CD4-positive, CD25-positive, alpha-beta regulatory T cell (primary cell): ENCODE measurements around the gene SPAG16. TPM values are rescaled to one million over a fixed set of nuclear protein-coding genes. Genes with fewer than 3 reads are reported as not detected.

ENCODE experiments used
- ATAC-seq, 2 donors: fragments of 150-1000 bp; cut with Tn5 transposase; one replicate each; pipeline ENCODE4 v1.10.0; 2021; ENCODE audit warnings: low read depth in 2 of 2, moderate number of reproducible peaks in 2 of 2, moderate library complexity in 1 of 2
- DNase-seq, 3 donors: peaks; one replicate each; pipeline versions ENCODE4 v3.0.0 to v3.0.0-alpha.2; 2012 to 2022; ENCODE audit warnings: mixed read lengths in 1 of 3
- H3K27ac ChIP-seq: one replicate; pipeline ENCODE4 v1.7.0; 2013; ENCODE audit warnings: mild to moderate bottlenecking, low read length; ENCODE audit not compliant: insufficient read depth, poor library complexity, severe bottlenecking
- H3K27me3 ChIP-seq: one replicate; pipeline ENCODE4 v1.7.0; 2013; ENCODE audit warnings: low read length; ENCODE audit not compliant: control insufficient read depth, insufficient read depth
- H3K36me3 ChIP-seq: one replicate; pipeline ENCODE4 v1.7.0; 2013; ENCODE audit warnings: mild to moderate bottlenecking, low read length, moderate library complexity; ENCODE audit not compliant: control insufficient read depth, insufficient read depth
- H3K4me1 ChIP-seq: 2 replicates; pipeline ENCODE4 v1.7.0; 2013; ENCODE audit warnings: mild to moderate bottlenecking, low read length; ENCODE audit not compliant: insufficient read depth, control insufficient read depth, poor library complexity, severe bottlenecking
- H3K4me3 ChIP-seq: one replicate; pipeline ENCODE4 v1.7.0; 2013; ENCODE audit warnings: low read depth, mild to moderate bottlenecking, low read length, moderate library complexity
- H3K9me3 ChIP-seq, 2 experiments: 1 replicate in 1 of 2; 2 replicates in 1 of 2; pipeline ENCODE4 v1.7.0; 2013; ENCODE audit warnings: low read length in 2 of 2, mild to moderate bottlenecking in 1 of 2, moderate library complexity in 1 of 2; ENCODE audit not compliant: control insufficient read depth in 2 of 2
- H3K27ac Mint-ChIP-seq, 3 donors: one replicate each; pipeline ENCODE4 v1.8.0; 2020 to 2022; ENCODE audit warnings: mild to moderate bottlenecking in 3 of 3, mixed read lengths in 3 of 3, moderate library complexity in 2 of 3
- H3K27me3 Mint-ChIP-seq: one replicate; pipeline ENCODE4 v1.8.0; 2022; ENCODE audit warnings: mild to moderate bottlenecking, mixed read lengths
- H3K36me3 Mint-ChIP-seq: one replicate; pipeline ENCODE4 v1.8.0; 2020; ENCODE audit warnings: mixed read lengths
- H3K4me1 Mint-ChIP-seq, 4 donors: one replicate each; pipeline ENCODE4 v1.8.0; 2020 to 2022; ENCODE audit warnings: mixed read lengths in 4 of 4, mild to moderate bottlenecking in 1 of 4
- H3K4me3 Mint-ChIP-seq, 4 donors: one replicate each; pipeline ENCODE4 v1.8.0; 2020 to 2022; ENCODE audit warnings: mild to moderate bottlenecking in 4 of 4, mixed read lengths in 4 of 4, moderate library complexity in 3 of 4
- H3K9me3 Mint-ChIP-seq, 7 donors: one replicate each; pipeline ENCODE4 v1.8.0; 2020 to 2022; ENCODE audit warnings: mixed read lengths in 7 of 7, mild to moderate bottlenecking in 3 of 7, moderate library complexity in 2 of 7
- polyA plus RNA-seq, 4 donors: library from polyadenylated mRNA; unstranded; fragments of 300-500 nt; fragmentation: Illumina TruSeq; gene quantifications; one replicate each; pipeline ENCODE4 v1.2.3, GENCODE V29; 2021
- total RNA-seq: library from RNA; stranded (reverse); gene quantifications from one replicate; pipeline ENCODE4 v1.2.3, GENCODE V29; 2022

The SPAG16 gene
- total and polyA plus RNA-seq, 5 donors from 2014 or later, result 7.7 to 21.1 (median 19.4) TPM

DNA sequence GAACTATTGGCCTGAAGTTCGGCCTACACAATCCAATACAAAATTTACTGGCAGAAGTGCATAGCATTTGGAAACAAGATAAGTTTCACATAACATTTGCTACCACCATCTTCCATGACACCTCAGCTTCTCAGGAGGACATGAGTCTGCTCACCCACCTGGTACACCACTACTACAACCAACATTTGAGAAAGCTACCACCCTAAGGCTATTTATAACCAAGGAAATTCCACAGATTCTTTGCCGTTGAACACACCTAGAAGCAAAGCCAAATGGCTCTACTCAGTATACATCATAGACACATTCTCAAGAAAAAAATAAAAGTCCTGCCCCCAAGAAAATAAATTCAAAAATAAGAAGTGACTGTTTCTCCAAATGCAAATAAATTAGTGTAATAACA, 145.3 kb downstream of the SPAG16 start:
- Histone ChIP-seq H3K27ac (no peak overlapping the region), H3K36me3 (no peaks in the 10 kb centered on the region), H3K4me3 (no peak overlapping the region), H3K9me3 (peaks cover 4 to 8% of the 10 kb centered on the region in 2 experiments), H3K27me3 (peaks cover 5% of the 10 kb centered on the region), H3K4me1 (no peaks in the 10 kb centered on the region)
- DNase-seq, result no peak
- Mint-ChIP-seq H3K9me3 (peaks cover 0 to 20% (median 7%) of the 10 kb centered on the region in 7 donors), H3K4me1 (peaks cover 0 to 5% (median 0%) of the 10 kb centered on the region in 4 donors), H3K27me3 (peaks cover 18% of the 10 kb centered on the region), H3K27ac (no peak overlapping the region), H3K4me3 (no peak overlapping the region), H3K36me3 (no peaks in the 10 kb centered on the region)
- no peak for ATAC-seq

GRCh38 chr2:213443921-213444320, 159.7 kb downstream of the SPAG16 start:
- no peak overlapping the region for H3K4me3 ChIP-seq
- no peaks in the 10 kb centered on the region for H3K36me3 Mint-ChIP-seq
- H3K27me3 Mint-ChIP-seq, result peaks cover 4% of the 10 kb centered on the region
- H3K27ac Mint-ChIP-seq, result no peak overlapping the region
- H3K4me1 Mint-ChIP-seq, result no peaks in the 10 kb centered on the region
- peaks cover 0 to 13% (median 3%) of the 10 kb centered on the region in 7 donors for H3K9me3 Mint-ChIP-seq
- no peaks in the 10 kb centered on the region for H3K36me3 ChIP-seq
- no peak overlapping the region for H3K27ac ChIP-seq
- no peak for DNase-seq
- H3K4me3 Mint-ChIP-seq, result no peak overlapping the region
- no peak for ATAC-seq
- no peaks in the 10 kb centered on the region for H3K27me3 ChIP-seq
- H3K9me3 ChIP-seq, result no peaks in the 10 kb centered on the region
- no peaks in the 10 kb centered on the region for H3K4me1 ChIP-seq

GRCh38 chr2:213451542-213452239, 167.4 kb downstream of the SPAG16 start:
- Histone ChIP-seq H3K9me3 (peaks cover 0 to 3% of the 10 kb centered on the region in 2 experiments), H3K4me1 (no peaks in the 10 kb centered on the region), H3K36me3 (no peaks in the 10 kb centered on the region), H3K27ac (no peak overlapping the region), H3K4me3 (no peak overlapping the region), H3K27me3 (no peaks in the 10 kb centered on the region)
- DNase-seq (no peak), ATAC-seq (no peak)
- Mint-ChIP-seq H3K4me1 (no peaks in the 10 kb centered on the region), H3K9me3 (peaks cover 0 to 12% (median 6%) of the 10 kb centered on the region in 7 donors), H3K36me3 (no peaks in the 10 kb centered on the region), H3K4me3 (no peak overlapping the region), H3K27me3 (peaks cover 6% of the 10 kb centered on the region), H3K27ac (no peak overlapping the region)

DNA sequence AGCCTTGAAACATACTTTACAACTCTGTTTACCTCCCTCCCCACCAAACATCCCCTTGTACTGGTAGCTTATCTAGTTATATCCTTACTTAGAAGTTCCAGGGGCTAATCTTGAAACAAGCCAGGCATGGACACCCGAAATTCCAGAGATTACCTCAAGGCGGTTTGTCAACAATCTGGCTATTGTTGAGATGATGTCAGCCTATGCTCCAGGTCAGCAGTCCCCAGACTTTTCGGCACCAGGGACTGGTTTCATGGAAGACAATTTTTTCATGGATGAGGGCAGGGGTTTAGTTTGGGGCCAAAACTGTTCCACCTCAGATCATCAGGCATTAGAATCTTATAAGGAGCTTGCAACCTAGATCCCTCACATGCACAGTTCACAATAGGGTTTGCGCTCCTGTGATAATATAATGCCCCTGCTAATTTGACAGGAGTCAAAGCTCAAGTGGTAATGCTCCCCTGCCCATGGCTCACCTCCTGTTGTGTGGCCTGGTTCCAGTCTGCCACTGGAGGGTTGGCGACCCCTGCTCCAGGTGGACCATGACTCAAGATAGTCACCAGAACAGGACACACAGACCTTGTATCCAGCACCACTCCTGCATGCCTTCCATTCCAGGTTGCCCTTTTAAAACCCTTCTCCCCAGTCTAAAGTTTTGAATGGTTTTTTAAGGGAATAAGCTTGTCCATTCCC, 171.2 kb downstream of the SPAG16 start:
- H3K4me1 Mint-ChIP-seq, result no peaks in the 10 kb centered on the region
- H3K4me3 ChIP-seq, result no peak overlapping the region
- no peak overlapping the region for H3K27ac Mint-ChIP-seq
- H3K9me3 Mint-ChIP-seq, result peaks cover 0 to 7% (median 0%) of the 10 kb centered on the region in 7 donors
- H3K9me3 ChIP-seq, result no peaks in the 10 kb centered on the region
- no peaks in the 10 kb centered on the region for H3K36me3 ChIP-seq
- H3K27ac ChIP-seq, result no peak overlapping the region
- H3K36me3 Mint-ChIP-seq, result no peaks in the 10 kb centered on the region
- H3K27me3 Mint-ChIP-seq, result peaks cover 6% of the 10 kb centered on the region
- H3K4me3 Mint-ChIP-seq, result no peak overlapping the region
- ATAC-seq (no peak), DNase-seq (no peak)
- no peaks in the 10 kb centered on the region for H3K4me1 ChIP-seq
- no peaks in the 10 kb centered on the region for H3K27me3 ChIP-seq

DNA sequence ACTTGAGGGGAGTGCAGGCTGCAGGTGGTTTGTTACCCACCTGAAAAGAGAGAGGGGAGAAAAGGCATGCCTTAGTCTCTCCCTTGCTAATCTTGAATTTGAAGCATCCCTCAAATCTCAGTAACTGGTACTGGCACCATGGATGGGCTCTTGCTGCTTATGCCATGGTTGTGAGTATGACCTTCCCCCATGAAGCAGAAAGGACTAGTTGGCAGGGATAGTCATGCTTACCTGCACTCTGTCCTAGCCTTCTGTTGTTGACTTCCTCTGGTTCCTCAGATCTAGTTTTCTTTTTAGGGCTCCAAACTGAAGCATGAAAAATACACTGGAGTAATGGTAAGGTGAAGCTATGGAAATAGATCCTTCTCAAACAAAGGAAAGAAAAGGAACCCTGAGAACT, 191.2 kb downstream of the SPAG16 start:
- DNase-seq, result no peak
- no peak for ATAC-seq
- Mint-ChIP-seq H3K27ac (no peak overlapping the region), H3K4me3 (no peak overlapping the region), H3K9me3 (peaks cover 4 to 34% (median 13%) of the 10 kb centered on the region in 7 donors), H3K27me3 (no peaks in the 10 kb centered on the region), H3K36me3 (no peaks in the 10 kb centered on the region), H3K4me1 (no peaks in the 10 kb centered on the region)
- peaks cover 3% of the 10 kb centered on the region for H3K27me3 ChIP-seq
- no peak overlapping the region for H3K4me3 ChIP-seq
- H3K9me3 ChIP-seq, result peaks cover 7 to 25% of the 10 kb centered on the region in 2 experiments
- no peaks in the 10 kb centered on the region for H3K36me3 ChIP-seq
- H3K4me1 ChIP-seq, result no peaks in the 10 kb centered on the region
- H3K27ac ChIP-seq, result no peak overlapping the region

- no peak overlapping the region for H3K27ac Mint-ChIP-seq
Observed at GRCh38 chr2:213476641-213477040, 192.4 kb downstream of the SPAG16 start.

GRCh38 chr2:213490087-213490486, 205.8 kb downstream of the SPAG16 start:
- Histone ChIP-seq H3K27me3 (peaks cover 3% of the 10 kb centered on the region), H3K36me3 (no peaks in the 10 kb centered on the region), H3K27ac (no peak overlapping the region), H3K9me3 (no peaks in the 10 kb centered on the region), H3K4me1 (no peaks in the 10 kb centered on the region), H3K4me3 (no peak overlapping the region)
- no peaks in the 10 kb centered on the region for H3K9me3 Mint-ChIP-seq
- no peaks in the 10 kb centered on the region for H3K36me3 Mint-ChIP-seq
- H3K27ac Mint-ChIP-seq, result no peak overlapping the region
- ATAC-seq (no peak), DNase-seq (no peak)
- no peaks in the 10 kb centered on the region for H3K4me1 Mint-ChIP-seq
- no peak overlapping the region for H3K4me3 Mint-ChIP-seq
- H3K27me3 Mint-ChIP-seq, result peaks cover 4% of the 10 kb centered on the region

More at GRCh38 chr2:213476641-213477040, 192.4 kb downstream of the SPAG16 start:
- DNase-seq (no peak), ATAC-seq (no peak)
- Mint-ChIP-seq H3K9me3 (peaks cover 4 to 34% (median 13%) of the 10 kb centered on the region in 7 donors), H3K27me3 (no peaks in the 10 kb centered on the region), H3K36me3 (no peaks in the 10 kb centered on the region), H3K4me1 (no peaks in the 10 kb centered on the region), H3K4me3 (no peak overlapping the region)
- Histone ChIP-seq H3K9me3 (peaks cover 7 to 25% of the 10 kb centered on the region in 2 experiments), H3K4me3 (no peak overlapping the region), H3K27ac (no peak overlapping the region), H3K36me3 (no peaks in the 10 kb centered on the region), H3K4me1 (no peaks in the 10 kb centered on the region), H3K27me3 (peaks cover 4% of the 10 kb centered on the region)
